NCI-H69 (cell line): ENCODE data around the gene FAM184A.
"Not testable (repeated sequence)": the region's sequence is repeated elsewhere in the genome, so short reads cannot be mapped to it uniquely, and the experiment has no call there.

ENCODE experiments used
- DNase-seq: peaks from one replicate; lab custom pipeline; 2025; lab: John Stamatoyannopoulos, UW

The FAM184A gene

GRCh38 chr6:119012521-119012920 lies 65.9 kb downstream of the FAM184A start:
- no peak for DNase-seq

GRCh38 chr6:119009266-119009665 lies 69.2 kb downstream of the FAM184A start:
- DNase-seq, result not testable (repeated sequence)

GRCh38 chr6:119006974-119007373 lies 71.5 kb downstream of the FAM184A start:
- DNase-seq, result no peak

GRCh38 chr6:119002069-119002468 lies 76.4 kb downstream of the FAM184A start:
- no peak for DNase-seq

- no peak for DNase-seq
Observed at GRCh38 chr6:118999494-119000040, 78.9 kb downstream of the FAM184A start.

GRCh38 chr6:118997426-118997825 lies 81.0 kb downstream of the FAM184A start:
- not testable (repeated sequence) for DNase-seq

GRCh38 chr6:118996289-118996820 lies 82.1 kb downstream of the FAM184A start:
- DNase-seq, result no peak

GRCh38 chr6:118993803-118994251 lies 84.6 kb downstream of the FAM184A start:
- DNase-seq, result no peak

GRCh38 chr6:118993358-118993757 lies 85.1 kb downstream of the FAM184A start:
- no peak for DNase-seq

- no peak for DNase-seq
Observed at GRCh38 chr6:118992186-118992795, 86.2 kb downstream of the FAM184A start.

- DNase-seq, result no peak
Observed at GRCh38 chr6:118986312-118986711, 92.2 kb downstream of the FAM184A start.

GRCh38 chr6:118985123-118985830 lies 93.2 kb downstream of the FAM184A start:
- DNase-seq, result no peak

- no peak for DNase-seq
Observed at GRCh38 chr6:118984342-118984741, 94.1 kb downstream of the FAM184A start.

- no peak for DNase-seq
Observed at GRCh38 chr6:118982575-118982911, 95.9 kb downstream of the FAM184A start.

GRCh38 chr6:118981884-118982574 lies 96.4 kb downstream of the FAM184A start:
- DNase-seq, result peak; percentile 26

GRCh38 chr6:118980063-118980462 lies 98.4 kb downstream of the FAM184A start:
- DNase-seq, result no peak

- DNase-seq, result no peak
Observed at GRCh38 chr6:118974790-118975189, 103.7 kb downstream of the FAM184A start.

- no peak for DNase-seq
Observed at GRCh38 chr6:118971682-118972081, 106.8 kb downstream of the FAM184A start.

GRCh38 chr6:118970866-118971265 lies 107.6 kb downstream of the FAM184A start:
- no peak for DNase-seq

- DNase-seq, result peak; percentile 49
Observed at GRCh38 chr6:118968416-118968815, 110.0 kb downstream of the FAM184A start.

- no peak for DNase-seq
Observed at GRCh38 chr6:118967239-118967638, 111.2 kb downstream of the FAM184A start.

GRCh38 chr6:118965843-118966370 lies 112.6 kb downstream of the FAM184A start:
- no peak for DNase-seq
